Nephron progenitor cell (in vitro differentiated cells): ENCODE data around the gene CDC20.

Experiments used
- DNase-seq: peaks from one replicate; pipeline ENCODE4 v3.0.0; 2021
- H3K27ac Mint-ChIP-seq: 2 replicates; pipeline ENCODE4 v1.8.0; 2021; ENCODE audit warnings: mild to moderate bottlenecking, moderate library complexity, mixed read lengths
- H3K27me3 Mint-ChIP-seq: 2 replicates; pipeline ENCODE4 v1.8.0; 2021; ENCODE audit warnings: mild to moderate bottlenecking, low read depth, mixed read lengths; ENCODE audit not compliant: poor library complexity
- H3K36me3 Mint-ChIP-seq: 2 replicates; pipeline ENCODE4 v1.8.0; 2021; ENCODE audit warnings: low read depth, mixed read lengths
- H3K4me1 Mint-ChIP-seq: 2 replicates; pipeline ENCODE4 v1.8.0; 2021; ENCODE audit warnings: mixed read lengths
- H3K4me3 Mint-ChIP-seq: 2 replicates; pipeline ENCODE4 v1.8.0; 2021; ENCODE audit warnings: mild to moderate bottlenecking, moderate library complexity, mixed read lengths
- H3K9me3 Mint-ChIP-seq: 2 replicates; pipeline ENCODE4 v1.8.0; 2021; ENCODE audit warnings: mild to moderate bottlenecking, moderate library complexity, mixed read lengths
- TF ChIP-seq, protein P1 (sequence below): fragments of 200-600 bp; sonication (generic); IDR thresholded peaks from 2 replicates; pipeline ENCODE4 v1.5.0; 2021; ENCODE audit warnings: antibody characterized with exemption

Gene CDC20

DNA sequence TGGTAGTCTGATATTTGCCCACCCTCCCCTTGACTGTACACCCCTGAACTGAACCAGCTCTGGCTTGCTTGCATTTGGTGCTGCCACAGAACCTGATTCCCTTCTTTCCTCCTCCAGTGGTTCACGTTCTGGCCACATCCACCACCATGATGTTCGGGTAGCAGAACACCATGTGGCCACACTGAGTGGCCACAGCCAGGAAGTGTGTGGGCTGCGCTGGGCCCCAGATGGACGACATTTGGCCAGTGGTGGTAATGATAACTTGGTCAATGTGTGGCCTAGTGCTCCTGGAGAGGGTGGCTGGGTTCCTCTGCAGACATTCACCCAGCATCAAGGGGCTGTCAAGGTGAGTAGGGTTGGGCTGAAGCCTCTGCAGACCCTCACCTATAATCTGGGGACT lies 1.8 kb downstream of the CDC20 start:
- H3K36me3 Mint-ChIP-seq: peaks cover 47% of the 10 kb centered on the region
- TF ChIP-seq, protein P1, sequence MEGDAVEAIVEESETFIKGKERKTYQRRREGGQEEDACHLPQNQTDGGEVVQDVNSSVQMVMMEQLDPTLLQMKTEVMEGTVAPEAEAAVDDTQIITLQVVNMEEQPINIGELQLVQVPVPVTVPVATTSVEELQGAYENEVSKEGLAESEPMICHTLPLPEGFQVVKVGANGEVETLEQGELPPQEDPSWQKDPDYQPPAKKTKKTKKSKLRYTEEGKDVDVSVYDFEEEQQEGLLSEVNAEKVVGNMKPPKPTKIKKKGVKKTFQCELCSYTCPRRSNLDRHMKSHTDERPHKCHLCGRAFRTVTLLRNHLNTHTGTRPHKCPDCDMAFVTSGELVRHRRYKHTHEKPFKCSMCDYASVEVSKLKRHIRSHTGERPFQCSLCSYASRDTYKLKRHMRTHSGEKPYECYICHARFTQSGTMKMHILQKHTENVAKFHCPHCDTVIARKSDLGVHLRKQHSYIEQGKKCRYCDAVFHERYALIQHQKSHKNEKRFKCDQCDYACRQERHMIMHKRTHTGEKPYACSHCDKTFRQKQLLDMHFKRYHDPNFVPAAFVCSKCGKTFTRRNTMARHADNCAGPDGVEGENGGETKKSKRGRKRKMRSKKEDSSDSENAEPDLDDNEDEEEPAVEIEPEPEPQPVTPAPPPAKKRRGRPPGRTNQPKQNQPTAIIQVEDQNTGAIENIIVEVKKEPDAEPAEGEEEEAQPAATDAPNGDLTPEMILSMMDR: no peak
- H3K9me3 Mint-ChIP-seq: no peaks in the 10 kb centered on the region
- H3K27me3 Mint-ChIP-seq: no peaks in the 10 kb centered on the region
- peak overlapping the region; percentile 75 for H3K27ac Mint-ChIP-seq
- H3K4me1 Mint-ChIP-seq: peaks cover 57% of the 10 kb centered on the region
- DNase-seq: no peak
- peak overlapping the region; percentile 91 for H3K4me3 Mint-ChIP-seq

GRCh38 chr1:43363283-43363934 lies 4.6 kb downstream of the CDC20 start:
- H3K4me3 Mint-ChIP-seq: peak overlapping the region; percentile 32
- peaks cover 53% of the 10 kb centered on the region for H3K36me3 Mint-ChIP-seq
- H3K4me1 Mint-ChIP-seq: peaks cover 65% of the 10 kb centered on the region
- peak overlapping the region; percentile 93 for H3K27ac Mint-ChIP-seq
- H3K9me3 Mint-ChIP-seq: no peaks in the 10 kb centered on the region
- TF ChIP-seq, protein P1: no peak
- DNase-seq: no peak
- peaks cover 3% of the 10 kb centered on the region for H3K27me3 Mint-ChIP-seq

DNA sequence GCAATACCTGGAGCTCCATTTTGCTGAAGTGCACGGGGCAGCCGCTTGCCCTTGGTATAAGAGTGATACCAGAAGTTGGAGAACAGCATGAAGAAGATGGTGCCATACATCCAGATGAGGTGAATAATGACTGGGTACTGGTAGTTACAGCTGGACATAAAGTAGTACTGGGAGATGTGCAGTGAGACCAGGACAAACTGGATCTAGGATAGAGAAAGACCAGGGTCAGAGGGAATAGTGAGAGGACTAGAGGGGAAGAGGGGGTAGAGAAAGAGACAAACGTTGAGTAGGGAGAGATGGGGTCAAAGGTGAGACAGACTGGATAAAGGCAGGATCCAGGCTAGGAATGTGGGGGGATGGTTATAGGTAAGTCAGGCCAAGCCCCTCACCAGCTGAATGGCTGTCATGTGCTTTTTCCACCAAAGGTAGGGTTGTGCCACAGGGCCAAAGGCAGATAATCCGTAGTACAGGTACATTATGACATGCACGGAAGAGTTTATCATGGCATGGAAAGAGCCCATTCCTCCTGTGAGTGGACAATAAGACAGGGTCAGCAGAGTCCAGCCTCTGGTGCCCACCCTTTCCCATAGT lies 5.2 kb downstream of the CDC20 start:
- peaks cover 3% of the 10 kb centered on the region for H3K27me3 Mint-ChIP-seq
- peaks cover 53% of the 10 kb centered on the region for H3K36me3 Mint-ChIP-seq
- H3K4me3 Mint-ChIP-seq: no peak overlapping the region
- TF ChIP-seq, protein P1: no peak
- H3K27ac Mint-ChIP-seq: no peak overlapping the region
- DNase-seq: no peak
- peaks cover 67% of the 10 kb centered on the region for H3K4me1 Mint-ChIP-seq
- H3K9me3 Mint-ChIP-seq: no peaks in the 10 kb centered on the region

- Mint-ChIP-seq H3K9me3 (no peaks in the 10 kb centered on the region), H3K4me3 (peak overlapping the region; percentile 64), H3K36me3 (peaks cover 43% of the 10 kb centered on the region), H3K27me3 (peaks cover 7% of the 10 kb centered on the region), H3K4me1 (peaks cover 58% of the 10 kb centered on the region), H3K27ac (peak overlapping the region; percentile 63)
- TF ChIP-seq, protein P1: no peak
- DNase-seq: no peak
Measured at GRCh38 chr1:43365678-43366077, 6.9 kb downstream of the CDC20 start.

GRCh38 chr1:43366179-43366578 lies 7.4 kb downstream of the CDC20 start:
- peaks cover 55% of the 10 kb centered on the region for H3K4me1 Mint-ChIP-seq
- peak overlapping the region; percentile 82 for H3K4me3 Mint-ChIP-seq
- no peak for DNase-seq
- TF ChIP-seq, protein P1: no peak
- peaks cover 38% of the 10 kb centered on the region for H3K36me3 Mint-ChIP-seq
- peaks cover 8% of the 10 kb centered on the region for H3K27me3 Mint-ChIP-seq
- no peak overlapping the region for H3K27ac Mint-ChIP-seq
- H3K9me3 Mint-ChIP-seq: no peaks in the 10 kb centered on the region

DNA sequence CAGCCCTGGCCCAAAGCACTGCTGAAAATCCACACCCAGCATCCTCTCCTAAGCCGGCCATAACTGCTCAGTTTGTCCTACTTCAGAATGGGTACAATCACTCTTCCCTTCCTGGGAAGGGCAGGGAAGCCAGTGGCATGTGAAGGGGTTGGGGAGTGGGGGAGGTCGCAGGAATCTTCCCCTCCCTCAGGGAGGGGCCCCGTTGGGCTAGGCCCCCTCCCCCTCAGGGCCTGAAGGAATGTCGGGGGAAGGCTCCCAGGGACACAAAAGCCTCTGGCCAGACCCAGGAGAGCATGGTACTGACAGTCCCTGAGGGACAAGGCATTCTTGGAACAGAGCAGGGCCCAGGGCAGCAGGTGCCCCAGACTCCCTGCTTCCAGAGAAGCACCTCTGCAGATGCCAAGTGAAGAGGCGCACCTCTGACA lies 7.8 kb downstream of the CDC20 start:
- Mint-ChIP-seq H3K4me3 (peak overlapping the region; percentile 82), H3K9me3 (no peaks in the 10 kb centered on the region), H3K36me3 (peaks cover 33% of the 10 kb centered on the region), H3K27ac (no peak overlapping the region), H3K4me1 (peaks cover 50% of the 10 kb centered on the region), H3K27me3 (peaks cover 8% of the 10 kb centered on the region)
- TF ChIP-seq, protein P1: no peak
- DNase-seq: no peak
